ENCODE data around the gene ARMC9.

The ARMC9 gene

GRCh38 chr2:231315896-231316295 lies 117.5 kb downstream of the ARMC9 start:
- DNase-seq (ENCODE audit: low read depth in 2 of 2) = no peak

- DNase-seq (ENCODE audit: low read depth in 2 of 2) = no peak
Measured at GRCh38 chr2:231317579-231317978, 119.1 kb downstream of the ARMC9 start.

- DNase-seq (ENCODE audit: low read depth in 2 of 2) = no peak
Measured at GRCh38 chr2:231318436-231318835, 120.0 kb downstream of the ARMC9 start.

- no peak for DNase-seq (ENCODE audit: low read depth in 2 of 2)
Measured at GRCh38 chr2:231318954-231319353, 120.5 kb downstream of the ARMC9 start.

GRCh38 chr2:231319867-231320266 lies 121.4 kb downstream of the ARMC9 start:
- no peak for DNase-seq (ENCODE audit: low read depth in 2 of 2)

- DNase-seq (ENCODE audit: low read depth in 2 of 2) = no peak
Measured at GRCh38 chr2:231321021-231321420, 122.6 kb downstream of the ARMC9 start.

- DNase-seq (ENCODE audit: low read depth in 2 of 2) = no peak
Measured at GRCh38 chr2:231321556-231322334, 123.3 kb downstream of the ARMC9 start.

- no peak for DNase-seq (ENCODE audit: low read depth in 2 of 2)
Measured at GRCh38 chr2:231323316-231323715, 124.9 kb downstream of the ARMC9 start.

GRCh38 chr2:231325826-231326225 lies 127.4 kb downstream of the ARMC9 start:
- DNase-seq (ENCODE audit: low read depth in 2 of 2) = no peak

- DNase-seq (ENCODE audit: low read depth in 2 of 2) = no peak
Measured at GRCh38 chr2:231326404-231326803, 128.0 kb downstream of the ARMC9 start.

- DNase-seq (ENCODE audit: low read depth in 2 of 2) = no peak
Measured at GRCh38 chr2:231330311-231330710, 131.9 kb downstream of the ARMC9 start.

- DNase-seq (ENCODE audit: low read depth in 2 of 2) = no peak
Measured at GRCh38 chr2:231331533-231331932, 133.1 kb downstream of the ARMC9 start.

- DNase-seq (ENCODE audit: low read depth in 2 of 2) = no peak
Measured at GRCh38 chr2:231332388-231332787, 134.0 kb downstream of the ARMC9 start.

GRCh38 chr2:231332872-231333500 lies 134.6 kb downstream of the ARMC9 start:
- DNase-seq (ENCODE audit: low read depth in 2 of 2) = no peak

- no peak for DNase-seq (ENCODE audit: low read depth in 2 of 2)
Measured at GRCh38 chr2:231334179-231334930, 135.9 kb downstream of the ARMC9 start.

- DNase-seq (ENCODE audit: low read depth in 2 of 2) = no peak
Measured at GRCh38 chr2:231334981-231335380, 136.6 kb downstream of the ARMC9 start.

- DNase-seq (ENCODE audit: low read depth in 2 of 2) = no peak
Measured at GRCh38 chr2:231335591-231335990, 137.2 kb downstream of the ARMC9 start.

GRCh38 chr2:231336236-231336635 lies 137.8 kb downstream of the ARMC9 start:
- no peak for DNase-seq (ENCODE audit: low read depth in 2 of 2)

GRCh38 chr2:231336700-231337099 lies 138.3 kb downstream of the ARMC9 start:
- no peak for DNase-seq (ENCODE audit: low read depth in 2 of 2)

- no peak for DNase-seq (ENCODE audit: low read depth in 2 of 2)
Measured at GRCh38 chr2:231337807-231338759, 139.7 kb downstream of the ARMC9 start.

- DNase-seq (ENCODE audit: low read depth in 2 of 2) = no peak
Measured at GRCh38 chr2:231339316-231339715, 140.9 kb downstream of the ARMC9 start.

- no peak for DNase-seq (ENCODE audit: low read depth in 2 of 2)
Measured at GRCh38 chr2:231341100-231341499, 142.7 kb downstream of the ARMC9 start.

All from stimulated activated CD4-positive, alpha-beta T cell treated with anti-CD3 and anti-CD28 coated beads, Interleukin-1b, Interleukin-23, amount 100 ng/mL, for 4 hours (primary cell).